Esophagus squamous epithelium (tissue), 4 donors: Measurements from ENCODE around the gene PAX8.

Experiments
- POLR2A ChIP-seq, 4 donors: fragments of 450-650 bp; IDR thresholded peaks; one replicate each; pipeline ENCODE4 v1.6.1; 2017; ENCODE audit warnings: antibody characterized with exemption in 4 of 4, mild to moderate bottlenecking in 4 of 4, moderate library complexity in 3 of 4
- TF ChIP-seq, protein P1 (sequence below), 6 experiments: fragments of 450-650 bp in 4 of 6; fragments of 200-600 bp in 2 of 6; sonication (generic) in 2 of 6; IDR thresholded peaks; one replicate each; pipeline ENCODE4 v1.5.1; 2016 to 2019; ENCODE audit warnings: antibody characterized with exemption in 6 of 6, mild to moderate bottlenecking in 4 of 6, moderate library complexity in 4 of 6

DNA sequence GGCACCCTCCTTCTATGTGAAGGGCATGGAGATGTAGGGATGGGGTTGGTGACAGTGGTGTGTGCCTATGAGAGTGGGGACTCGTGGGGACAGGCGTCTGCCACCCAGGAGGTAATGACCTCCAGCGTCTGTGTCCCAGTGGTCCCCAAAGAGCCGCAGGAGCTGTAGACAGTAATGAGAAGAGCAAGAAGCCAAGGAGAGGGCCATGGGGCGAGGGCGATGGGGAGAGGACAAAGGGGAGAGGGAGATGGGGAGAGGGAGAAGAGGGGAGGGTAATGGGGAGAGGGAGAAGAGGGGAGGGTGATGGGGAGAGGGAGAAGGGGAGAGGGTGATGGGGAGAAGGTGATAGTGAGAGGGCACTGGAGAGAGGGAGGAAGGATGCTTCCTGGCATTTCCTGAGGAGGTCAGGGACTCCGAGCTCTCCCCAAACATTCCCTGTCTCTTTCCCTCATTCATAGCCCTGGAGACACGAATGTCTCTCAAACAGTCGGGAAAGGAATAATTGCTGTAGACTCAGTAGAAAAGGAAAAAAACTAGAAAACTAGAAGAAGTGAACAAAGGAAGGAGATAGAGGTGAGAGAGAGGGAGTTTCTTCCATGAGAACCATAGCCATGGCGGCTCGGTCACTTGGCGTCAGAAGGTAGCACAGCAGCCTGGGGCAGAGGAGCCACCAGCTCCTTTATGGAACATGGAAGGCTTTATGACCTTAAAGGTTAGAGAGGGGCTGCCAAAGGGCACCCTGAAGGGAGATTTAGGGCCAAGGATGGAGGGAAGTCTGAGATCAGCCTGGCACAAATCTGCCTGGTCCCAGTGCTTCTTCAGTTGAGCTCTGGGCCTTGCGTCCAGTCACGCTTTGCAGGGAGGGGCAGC, 65.4 kb downstream of the PAX8 start:
- TF ChIP-seq, protein P1, sequence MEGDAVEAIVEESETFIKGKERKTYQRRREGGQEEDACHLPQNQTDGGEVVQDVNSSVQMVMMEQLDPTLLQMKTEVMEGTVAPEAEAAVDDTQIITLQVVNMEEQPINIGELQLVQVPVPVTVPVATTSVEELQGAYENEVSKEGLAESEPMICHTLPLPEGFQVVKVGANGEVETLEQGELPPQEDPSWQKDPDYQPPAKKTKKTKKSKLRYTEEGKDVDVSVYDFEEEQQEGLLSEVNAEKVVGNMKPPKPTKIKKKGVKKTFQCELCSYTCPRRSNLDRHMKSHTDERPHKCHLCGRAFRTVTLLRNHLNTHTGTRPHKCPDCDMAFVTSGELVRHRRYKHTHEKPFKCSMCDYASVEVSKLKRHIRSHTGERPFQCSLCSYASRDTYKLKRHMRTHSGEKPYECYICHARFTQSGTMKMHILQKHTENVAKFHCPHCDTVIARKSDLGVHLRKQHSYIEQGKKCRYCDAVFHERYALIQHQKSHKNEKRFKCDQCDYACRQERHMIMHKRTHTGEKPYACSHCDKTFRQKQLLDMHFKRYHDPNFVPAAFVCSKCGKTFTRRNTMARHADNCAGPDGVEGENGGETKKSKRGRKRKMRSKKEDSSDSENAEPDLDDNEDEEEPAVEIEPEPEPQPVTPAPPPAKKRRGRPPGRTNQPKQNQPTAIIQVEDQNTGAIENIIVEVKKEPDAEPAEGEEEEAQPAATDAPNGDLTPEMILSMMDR (IDR thresholded peaks at IDR 0.05), result no peak
- no peak for TF ChIP-seq POLR2A (IDR thresholded peaks at IDR 0.05)
